Measurements from ENCODE around the gene TMEM44. TPM values are rescaled to one million over a fixed set of nuclear protein-coding genes. Genes with fewer than 3 reads are reported as not detected.

TMEM44 gene
- total RNA-seq, 1 donor from 2014 or later: 16.0 TPM

DNA sequence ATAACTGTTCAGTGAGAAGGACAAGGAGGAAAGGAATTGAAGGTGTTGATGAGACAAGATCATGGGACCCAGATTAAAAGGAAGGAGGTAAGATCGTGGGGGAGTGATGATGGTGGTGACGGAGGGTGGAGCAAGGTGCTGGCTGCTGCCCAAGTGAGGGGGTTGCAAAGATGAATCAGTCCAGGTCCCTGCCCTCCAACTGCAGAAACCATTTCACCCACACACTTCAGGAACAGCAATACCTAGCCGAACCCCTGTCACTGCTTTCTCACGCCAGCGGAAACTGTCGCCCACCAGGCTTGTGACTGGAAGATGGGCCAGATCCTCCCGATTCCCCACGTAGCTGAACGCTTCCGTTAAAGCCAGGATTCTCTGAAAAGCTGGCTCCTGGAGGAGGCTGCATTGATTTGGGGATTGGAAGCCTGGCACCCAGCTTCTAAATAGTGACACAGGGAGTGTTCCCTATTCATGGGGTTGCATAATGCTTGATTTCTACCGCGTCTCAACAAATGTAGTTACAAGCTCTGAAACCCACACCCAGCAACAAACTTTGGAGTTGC is 41.9 kb upstream of the TMEM44 start:
- no peak overlapping the region for H3K4me3 ChIP-seq (ENCODE audit: low read depth, low read length)
- TF ChIP-seq, protein P1, sequence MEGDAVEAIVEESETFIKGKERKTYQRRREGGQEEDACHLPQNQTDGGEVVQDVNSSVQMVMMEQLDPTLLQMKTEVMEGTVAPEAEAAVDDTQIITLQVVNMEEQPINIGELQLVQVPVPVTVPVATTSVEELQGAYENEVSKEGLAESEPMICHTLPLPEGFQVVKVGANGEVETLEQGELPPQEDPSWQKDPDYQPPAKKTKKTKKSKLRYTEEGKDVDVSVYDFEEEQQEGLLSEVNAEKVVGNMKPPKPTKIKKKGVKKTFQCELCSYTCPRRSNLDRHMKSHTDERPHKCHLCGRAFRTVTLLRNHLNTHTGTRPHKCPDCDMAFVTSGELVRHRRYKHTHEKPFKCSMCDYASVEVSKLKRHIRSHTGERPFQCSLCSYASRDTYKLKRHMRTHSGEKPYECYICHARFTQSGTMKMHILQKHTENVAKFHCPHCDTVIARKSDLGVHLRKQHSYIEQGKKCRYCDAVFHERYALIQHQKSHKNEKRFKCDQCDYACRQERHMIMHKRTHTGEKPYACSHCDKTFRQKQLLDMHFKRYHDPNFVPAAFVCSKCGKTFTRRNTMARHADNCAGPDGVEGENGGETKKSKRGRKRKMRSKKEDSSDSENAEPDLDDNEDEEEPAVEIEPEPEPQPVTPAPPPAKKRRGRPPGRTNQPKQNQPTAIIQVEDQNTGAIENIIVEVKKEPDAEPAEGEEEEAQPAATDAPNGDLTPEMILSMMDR (conservative IDR thresholded peaks at IDR 0.05; ENCODE audit: low read depth, low read length): no peak
- no peak for DNase-seq (ENCODE audit: low read depth)

- H3K4me3 ChIP-seq (ENCODE audit: low read depth, low read length): no peak overlapping the region
- DNase-seq (ENCODE audit: low read depth): no peak
- TF ChIP-seq, protein P1 (conservative IDR thresholded peaks at IDR 0.05; ENCODE audit: low read depth, low read length): no peak
Measured at GRCh38 chr3:194673761-194674160, 40.5 kb upstream of the TMEM44 start.

DNA sequence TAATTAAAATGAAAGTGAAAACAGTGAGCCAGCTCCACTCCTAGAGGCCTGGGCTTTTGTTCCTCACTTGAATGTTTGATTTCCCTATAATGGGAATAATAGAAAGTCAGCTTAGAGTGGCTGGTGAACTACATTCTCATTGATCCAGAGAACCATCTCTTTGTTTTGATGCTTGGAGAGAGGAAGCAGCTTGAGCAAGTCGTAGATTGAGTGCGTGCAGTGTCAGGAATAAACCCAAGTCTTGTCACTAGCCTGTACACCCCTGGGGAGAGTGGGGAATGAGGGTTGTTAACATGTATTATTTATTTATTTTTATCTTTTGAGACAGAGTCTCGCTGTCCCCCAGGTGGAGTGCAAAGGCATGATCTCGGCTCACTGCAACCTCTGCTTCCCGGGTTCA is 39.7 kb upstream of the TMEM44 start:
- TF ChIP-seq, protein P1 (conservative IDR thresholded peaks at IDR 0.05; ENCODE audit: low read depth, low read length): no peak
- H3K4me3 ChIP-seq (ENCODE audit: low read depth, low read length): peak overlapping the region; percentile 100

GRCh38 chr3:194671900-194672808 is 38.9 kb upstream of the TMEM44 start, which contains the start of gene LSG1:
Gene LSG1 (minus strand): TSS chr3:194672191. CDS start chr3:194672162, 29 bp downstream.
- peak; percentile 87 for DNase-seq (ENCODE audit: low read depth)
- TF ChIP-seq, protein P1 (conservative IDR thresholded peaks at IDR 0.05; ENCODE audit: low read depth, low read length): no peak
- H3K4me3 ChIP-seq (ENCODE audit: low read depth, low read length): peak within 1 kb of the TSS; percentile 100

More for the DNA sequence above, 39.7 kb upstream of the TMEM44 start:
- no peak for DNase-seq (ENCODE audit: low read depth)

DNA sequence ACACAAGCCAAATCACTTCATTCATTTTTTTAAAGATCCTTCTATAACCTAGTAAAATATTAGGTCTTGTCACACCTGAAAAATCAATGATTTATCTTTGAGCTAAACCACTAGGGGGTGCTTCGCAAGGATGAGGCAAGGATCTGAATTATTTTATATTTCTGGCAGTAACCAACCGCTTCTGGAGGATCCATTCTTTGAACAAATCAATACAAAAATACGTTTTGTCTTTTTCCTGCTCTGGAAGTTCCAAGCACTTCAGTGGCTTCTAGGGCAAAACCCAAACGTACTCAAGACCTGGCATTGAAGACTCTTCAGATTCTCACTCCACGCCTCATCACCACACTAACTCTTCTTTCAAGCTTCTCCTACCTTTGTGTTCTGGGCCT is 38.3 kb upstream of the TMEM44 start:
- H3K4me3 ChIP-seq (ENCODE audit: low read depth, low read length): peak overlapping the region; percentile 100
- peak; percentile 19 for DNase-seq (ENCODE audit: low read depth)
- TF ChIP-seq, protein P1 (conservative IDR thresholded peaks at IDR 0.05; ENCODE audit: low read depth, low read length): peak; percentile 73

DNA sequence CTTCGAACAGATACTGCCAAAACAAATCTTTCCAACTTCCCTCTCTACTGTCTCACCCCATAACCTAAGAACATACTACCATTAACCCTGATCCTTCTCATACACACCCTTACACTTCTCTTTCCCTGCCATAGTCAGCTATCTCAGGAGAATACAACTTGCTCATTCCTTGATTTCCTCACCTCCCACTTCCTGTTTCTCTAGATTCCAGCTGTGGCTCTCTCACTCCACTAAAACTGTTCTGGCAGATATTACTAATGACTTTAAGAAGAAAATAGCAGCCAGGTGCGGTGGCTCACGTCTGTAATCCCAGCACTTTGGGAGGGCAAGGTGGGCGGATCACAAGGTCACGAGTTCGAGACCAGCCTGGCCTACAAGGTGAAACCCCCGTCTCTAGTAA is 34.1 kb upstream of the TMEM44 start:
- H3K4me3 ChIP-seq (ENCODE audit: low read depth, low read length): no peak overlapping the region
- DNase-seq (ENCODE audit: low read depth): no peak
- TF ChIP-seq, protein P1 (conservative IDR thresholded peaks at IDR 0.05; ENCODE audit: low read depth, low read length): no peak

Measured in epithelial cell of proximal tubule (primary cell).